OCI-LY3 (cell line): ENCODE data around the gene RSPRY1.

ENCODE experiments used
- H2AFZ ChIP-seq: fragments of 200-600, 300-600 bp; shearing (Covaris generic); 2 replicates; pipeline ENCODE4 v1.6.0; 2014; ENCODE audit warnings: antibody characterized with exemption, low read depth, low read length
- H3K27ac ChIP-seq: fragments of 200-600, 300-600 bp; sonication (generic); 2 replicates; pipeline ENCODE4 v1.5.1; 2014; ENCODE audit warnings: mild to moderate bottlenecking, low read length, moderate library complexity, mixed read lengths
- H3K27me3 ChIP-seq: fragments of 200-600, 300-600 bp; sonication (generic); 2 replicates; pipeline ENCODE4 v1.6.1; 2014; ENCODE audit warnings: low read depth, low read length, mixed read lengths
- H3K36me3 ChIP-seq: fragments of 200-600, 300-600 bp; sonication (generic); replicated peaks from 2 replicates; pipeline ENCODE3; 2014; ENCODE audit warnings: low read depth, low read length, mixed read lengths
- H3K4me1 ChIP-seq: fragments of 300-600, 200-600 bp; sonication (generic); 2 replicates; pipeline ENCODE4 v1.6.1; 2014; ENCODE audit warnings: low read length, mixed read lengths
- H3K4me2 ChIP-seq: fragments of 200-600, 300-600 bp; sonication (generic); 2 replicates; pipeline ENCODE4 v1.6.1; 2014; ENCODE audit warnings: low read length, mixed read lengths
- H3K4me3 ChIP-seq: fragments of 300-600, 200-600 bp; sonication (generic); 2 replicates; pipeline ENCODE4 v1.5.1; 2014; ENCODE audit warnings: antibody characterized with exemption, mild to moderate bottlenecking, low read length, moderate library complexity
- H3K79me2 ChIP-seq: fragments of 300-600, 200-600 bp; shearing (Covaris generic); 2 replicates; pipeline ENCODE4 v1.6.1; 2014; ENCODE audit warnings: mild to moderate bottlenecking, low read length, mixed read lengths
- H3K9ac ChIP-seq: fragments of 300-600, 200-600 bp; shearing (Covaris generic); 2 replicates; pipeline ENCODE4 v1.6.0; 2014; ENCODE audit warnings: mild to moderate bottlenecking, low read length, moderate library complexity
- H3K9me3 ChIP-seq: fragments of 200-600, 300-600 bp; shearing (Covaris generic); 2 replicates; pipeline ENCODE4 v1.6.1; 2014; ENCODE audit warnings: low read length, mixed read lengths; ENCODE audit not compliant: insufficient read depth
- H4K20me1 ChIP-seq: fragments of 200-600, 300-600 bp; sonication (generic); 2 replicates; pipeline ENCODE4 v1.6.1; 2016; ENCODE audit warnings: low read length, mixed read lengths; ENCODE audit not compliant: insufficient read depth
- CTCF ChIP-seq: fragments of 200-600, 300-600 bp; sonication (generic); IDR thresholded peaks from 2 replicates; pipeline ENCODE4 v1.5.1; 2014; ENCODE audit warnings: antibody characterized with exemption, low read length, low read depth
- EZH2phosphoT487 ChIP-seq: fragments of 200-600 bp; shearing (Covaris generic); IDR thresholded peaks from 2 replicates; pipeline ENCODE4 v1.6.1; 2018; ENCODE audit warnings: antibody characterized with exemption, mixed run types, low read depth

The RSPRY1 gene

GRCh38 chr16:57256601-57257395 lies 70.7 kb downstream of the RSPRY1 start:
- no peaks in the 10 kb centered on the region for H3K27me3 ChIP-seq
- H3K4me2 ChIP-seq, result no peak overlapping the region
- H2AFZ ChIP-seq, result no peak overlapping the region
- peaks cover 11% of the 10 kb centered on the region for H3K4me1 ChIP-seq
- no peak overlapping the region for H3K4me3 ChIP-seq
- TF ChIP-seq EZH2phosphoT487, result no peak
- no peak for TF ChIP-seq CTCF
- H3K9ac ChIP-seq, result no peak overlapping the region
- no peaks in the 10 kb centered on the region for H4K20me1 ChIP-seq
- no peaks in the 10 kb centered on the region for H3K79me2 ChIP-seq
- H3K36me3 ChIP-seq, result peaks cover 16% of the 10 kb centered on the region
- H3K27ac ChIP-seq, result no peak overlapping the region
- H3K9me3 ChIP-seq, result peaks cover 8% of the 10 kb centered on the region; the same call in 1 of the 2 replicates

GRCh38 chr16:57257455-57258070 lies 71.4 kb downstream of the RSPRY1 start:
- H3K4me3 ChIP-seq, result no peak overlapping the region
- no peaks in the 10 kb centered on the region for H4K20me1 ChIP-seq
- no peaks in the 10 kb centered on the region for H3K79me2 ChIP-seq
- no peaks in the 10 kb centered on the region for H3K27me3 ChIP-seq
- H2AFZ ChIP-seq, result no peak overlapping the region
- no peak overlapping the region for H3K9ac ChIP-seq
- no peak overlapping the region for H3K4me2 ChIP-seq
- H3K9me3 ChIP-seq, result peaks cover under 1% of the 10 kb centered on the region; the same call in 1 of the 2 replicates
- H3K27ac ChIP-seq, result no peak overlapping the region
- peaks cover 11% of the 10 kb centered on the region for H3K4me1 ChIP-seq
- TF ChIP-seq EZH2phosphoT487 (no peak), CTCF (no peak)
- peaks cover 8% of the 10 kb centered on the region for H3K36me3 ChIP-seq

DNA sequence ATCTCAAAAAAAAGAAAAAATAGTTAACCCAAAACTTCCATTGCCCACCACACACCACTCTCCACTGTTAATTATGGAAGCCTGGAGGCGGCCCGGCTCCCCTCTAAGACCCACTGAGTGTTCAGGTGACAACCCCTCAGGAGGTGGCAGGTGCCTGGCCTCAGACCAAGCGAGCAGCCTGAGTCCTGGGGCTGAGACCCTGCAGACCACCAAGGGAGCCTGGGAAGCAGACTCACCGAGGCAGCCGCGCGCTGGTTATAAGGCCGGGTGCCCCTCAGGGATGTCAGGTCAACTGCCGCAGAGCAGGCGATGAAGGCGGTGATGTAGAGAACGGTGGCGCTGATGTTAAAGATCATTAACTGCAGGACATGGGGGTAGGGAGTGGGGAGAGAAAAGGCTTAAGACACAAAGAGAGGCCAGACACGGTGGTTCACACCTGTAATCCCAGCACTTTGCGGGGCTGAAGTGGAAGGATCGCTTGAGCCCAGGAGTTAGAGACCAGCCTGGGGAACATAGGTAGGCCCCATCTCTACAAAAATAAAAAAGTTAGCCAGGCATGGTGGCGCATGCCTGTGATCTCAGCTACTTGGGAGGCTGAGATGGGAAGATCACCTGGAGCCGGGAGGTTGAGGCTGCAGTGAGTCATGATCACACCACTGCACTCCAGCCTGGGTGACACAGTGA lies 72.2 kb downstream of the RSPRY1 start:
- no peak for TF ChIP-seq EZH2phosphoT487
- TF ChIP-seq CTCF, result no peak
- Histone ChIP-seq H3K9ac (no peak overlapping the region), H3K9me3 (no peaks in the 10 kb centered on the region), H3K27ac (no peak overlapping the region), H3K4me2 (no peak overlapping the region), H3K79me2 (no peaks in the 10 kb centered on the region), H3K4me1 (peaks cover 11% of the 10 kb centered on the region), H4K20me1 (no peaks in the 10 kb centered on the region), H3K4me3 (no peak overlapping the region), H3K36me3 (no peaks in the 10 kb centered on the region), H3K27me3 (no peaks in the 10 kb centered on the region), H2AFZ (no peak overlapping the region)

- Histone ChIP-seq H3K9ac (no peak overlapping the region), H3K36me3 (no peaks in the 10 kb centered on the region), H3K4me2 (no peak overlapping the region), H3K9me3 (no peaks in the 10 kb centered on the region), H3K79me2 (no peaks in the 10 kb centered on the region), H3K4me3 (no peak overlapping the region), H2AFZ (no peak overlapping the region), H3K4me1 (peaks cover 11% of the 10 kb centered on the region), H3K27me3 (no peaks in the 10 kb centered on the region), H4K20me1 (no peaks in the 10 kb centered on the region), H3K27ac (no peak overlapping the region)
- no peak for TF ChIP-seq CTCF
- TF ChIP-seq EZH2phosphoT487, result no peak
These were observed 72.9 kb downstream of the RSPRY1 start for GRCh38 chr16:57258910-57259475.
